B cell (primary cell): Measurements from ENCODE around the gene VWA7. TPM values are rescaled to one million over a fixed set of nuclear protein-coding genes. Genes with fewer than 3 reads are reported as not detected.

Source experiments
- ATAC-seq: fragments of 200-7000 bp; cut with Tn5 transposase; one replicate; pipeline ENCODE4 v1.10.0; 2021; ENCODE audit warnings: low read depth, mild to moderate bottlenecking, moderate number of reproducible peaks, moderate library complexity
- CTCF ChIA-PET: fragments of 350-600 bp; sonication (Branson Sonifier 250); formaldehyde crosslinking; loops from one replicate; lab custom pipeline; 2021; ENCODE audit warnings: antibody characterized with exemption, inconsistent platforms; lab: Charles Lee
- POLR2A ChIA-PET: fragments of 350-600 bp; sonication (Branson Sonifier 250); formaldehyde crosslinking; loops from one replicate; lab custom pipeline; 2021; ENCODE audit warnings: antibody characterized with exemption; lab: Charles Lee
- DNase-seq: peaks from one replicate; pipeline ENCODE4 v3.0.0; 2013
- H2AFZ ChIP-seq: 2 replicates; pipeline ENCODE4 v1.6.1; 2012; ENCODE audit warnings: mild to moderate bottlenecking, low read depth, low read length; ENCODE audit not compliant: insufficient read depth, poor library complexity, severe bottlenecking
- H3K27ac ChIP-seq, 2 donors: 1 replicate in 1 of 2; 2 replicates in 1 of 2; pipeline ENCODE4 v1.5.1; 2012 to 2013; ENCODE audit warnings: low read length in 2 of 2, mild to moderate bottlenecking in 2 of 2, moderate library complexity in 1 of 2
- H3K27me3 ChIP-seq, 4 experiments: fragments of 200-600 bp in 1 of 4; sonication (generic) in 1 of 4; replicated peaks in 1 of 4; 1 replicate in 2 of 4; 2 replicates in 2 of 4; pipeline versions ENCODE4 v1.6.1 to v1.7.0; 2013 to 2016; ENCODE audit warnings: low read length in 3 of 4, mild to moderate bottlenecking in 2 of 4, mixed read lengths in 1 of 4, moderate library complexity in 1 of 4; ENCODE audit not compliant: insufficient read depth in 4 of 4, control insufficient read depth in 3 of 4; ENCODE audit errors: control extremely low read depth in 1 of 4
- H3K36me3 ChIP-seq, 2 experiments: replicated peaks in 1 of 2; 1 replicate in 1 of 2; 2 replicates in 1 of 2; pipeline versions ENCODE4 v1.6.1 to v1.7.1; 2013; ENCODE audit warnings: low read length in 1 of 2; ENCODE audit not compliant: insufficient read depth in 2 of 2, control insufficient read depth in 1 of 2; ENCODE audit errors: control extremely low read depth in 1 of 2, extremely low read depth in 1 of 2
- H3K4me1 ChIP-seq, 2 donors: fragments of 200-600 bp in 1 of 2; sonication (generic) in 1 of 2; 1 replicate in 1 of 2; 2 replicates in 1 of 2; pipeline versions ENCODE4 v1.5.1 to v1.6.1; 2013 to 2017; ENCODE audit warnings: low read length in 2 of 2; ENCODE audit not compliant: control insufficient read depth in 2 of 2, insufficient read depth in 2 of 2
- H3K4me2 ChIP-seq: replicated peaks from 2 replicates; pipeline ENCODE3; 2012; ENCODE audit warnings: mild to moderate bottlenecking, low read depth, low read length; ENCODE audit not compliant: poor library complexity, severe bottlenecking
- H3K4me3 ChIP-seq, 5 experiments: fragments of 200-600 bp in 1 of 5; sonication (generic) in 1 of 5; 1 replicate in 3 of 5; 2 replicates in 2 of 5; pipeline versions ENCODE4 v1.5.1 to v1.7.0; 2011 to 2016; ENCODE audit warnings: low read length in 4 of 5, mild to moderate bottlenecking in 4 of 5, low read depth in 2 of 5, control low read depth in 1 of 5, moderate library complexity in 1 of 5; ENCODE audit not compliant: insufficient read depth in 1 of 5; ENCODE audit errors: control extremely low read depth in 1 of 5, extremely low read depth in 1 of 5
- H3K79me2 ChIP-seq: fragments of 200-600 bp; sonication (generic); one replicate; pipeline ENCODE4 v1.6.0; 2016; ENCODE audit warnings: low read length; ENCODE audit not compliant: control insufficient read depth, insufficient read depth
- H3K9ac ChIP-seq: fragments of 200-600 bp; sonication (generic); 2 replicates; pipeline ENCODE4 v1.6.1; 2017; ENCODE audit warnings: mild to moderate bottlenecking, low read length, moderate library complexity
- H3K9me3 ChIP-seq, 3 donors: one replicate each; pipeline versions ENCODE4 v1.6.1 to v1.7.1; 2013; ENCODE audit warnings: low read length in 2 of 3; ENCODE audit not compliant: control insufficient read depth in 2 of 3, insufficient read depth in 1 of 3; ENCODE audit errors: control extremely low read depth in 1 of 3
- H4K20me1 ChIP-seq: 2 replicates; pipeline ENCODE4 v1.6.0; 2012; ENCODE audit warnings: mild to moderate bottlenecking, low read length; ENCODE audit not compliant: insufficient read depth, control insufficient read depth, poor library complexity, severe bottlenecking
- H3K27ac Mint-ChIP-seq: one replicate; pipeline ENCODE4 v1.8.0; 2021; ENCODE audit warnings: mixed read lengths
- H3K27me3 Mint-ChIP-seq: one replicate; pipeline ENCODE4 v1.8.0; 2021; ENCODE audit warnings: mixed read lengths
- H3K4me1 Mint-ChIP-seq: one replicate; pipeline ENCODE4 v1.8.0; 2021; ENCODE audit warnings: mixed read lengths
- H3K4me3 Mint-ChIP-seq: one replicate; pipeline ENCODE4 v1.8.0; 2021; ENCODE audit warnings: mixed read lengths
- H3K9me3 Mint-ChIP-seq: one replicate; pipeline ENCODE4 v1.8.0; 2022; ENCODE audit warnings: mixed read lengths; ENCODE audit not compliant: insufficient read depth
- CTCF ChIP-seq: fragments of 200-600 bp; IDR thresholded peaks from one replicate; pipeline ENCODE4 v1.8.0; 2022; ENCODE audit warnings: antibody characterized with exemption, mild to moderate bottlenecking
- EZH2 ChIP-seq: IDR thresholded peaks from 2 replicates; pipeline ENCODE4 v1.6.1; 2012; ENCODE audit warnings: borderline replicate concordance, low read depth, mild to moderate bottlenecking, moderate library complexity, low read length; ENCODE audit not compliant: insufficient read depth, poor library complexity, severe bottlenecking
- WGBS: methylation state at CpG from one replicate; pipeline ENCODE4 v1.1.5; 2013; ENCODE audit warnings: missing lambda C conversion rate; ENCODE audit not compliant: insufficient coverage; 5-methylcytosine and 5-hydroxymethylcytosine counted together
- intact Hi-C: fragments of 100-400 bp; cut with micrococcal nuclease; formaldehyde crosslinking; loops from one replicate; pipeline ENCODE4 v1.10.0; 2022
- polyA plus RNA-seq: library from polyadenylated mRNA; depleted of rRNA; stranded (reverse); fragments of >200 nt; gene quantifications from 2 replicates; pipeline ENCODE4 v1.2.3, GENCODE V29; 2012
- total RNA-seq, 2 donors: library from RNA; stranded (reverse); fragments of 120-200 nt in 1 of 2; gene quantifications; 1 replicate in 1 of 2; 2 replicates in 1 of 2; pipeline versions ENCODE4 v1.2.3 to v1.2.4, GENCODE V29; 2013 to 2022

Gene VWA7
- total and polyA plus RNA-seq, 2 donors (not counting 1 experiment from before 2014, with no cell fraction given): 5.2 to 6.0 TPM

- intact Hi-C loops: loop anchor here (1.0 to 2.0 kb wide), 4 partner anchors 67 to 135 kb away; partner anchors contain the start of genes C6orf47 and NEU1
Measured at GRCh38 chr6:31727717-31728671, 49.1 kb downstream of the VWA7 start.

More at GRCh38 chr6:31727717-31728671, 49.1 kb downstream of the VWA7 start:
- TF ChIP-seq CTCF (no peak), EZH2 (no peak)
- peak overlapping the region; percentile 99 for H3K4me3 Mint-ChIP-seq
- Histone ChIP-seq H3K4me1 (peaks cover 42 to 56% of the 10 kb centered on the region in 2 donors), H3K79me2 (peaks cover 22% of the 10 kb centered on the region), H3K4me3 (peak overlapping the region in 4 of 5 experiments; percentile 27 to 94 (median 88)), H3K9me3 (no peaks in the 10 kb centered on the region), H3K27ac (peak overlapping the region; percentile 78 to 82), H3K4me2 (peak overlapping the region; percentile 88), H3K36me3 (peaks cover 1 to 42% of the 10 kb centered on the region in 2 experiments), H3K27me3 (no peaks in the 10 kb centered on the region), H2AFZ (peak overlapping the region; percentile 71), H3K9ac (peak overlapping the region; percentile 90), H4K20me1 (peaks cover 8% of the 10 kb centered on the region)
- no peaks in the 10 kb centered on the region for H3K9me3 Mint-ChIP-seq
- H3K27me3 Mint-ChIP-seq: no peaks in the 10 kb centered on the region
- ATAC-seq: peak; percentile 0
- POLR2A ChIA-PET: interaction anchor here (0.5 to 2.3 kb wide), 16 partner anchors 9 to 1556 kb away, joined by 3 to 36 read pairs (median 4); partner anchors contain the start of genes ABHD16A, BAG6, CLIC1 and HSPA1B
- CTCF ChIA-PET: interaction anchor here (0.5 to 6.3 kb wide), 30 partner anchors 11 to 224 kb away, joined by 3 to 90 read pairs (median 4); partner anchors contain the start of genes ABHD16A, APOM, CLIC1 and HSPA1B
- peaks cover 71% of the 10 kb centered on the region for H3K4me1 Mint-ChIP-seq
- WGBS: 79% methylated on average over 31 of the region's 41 CpGs
- peak overlapping the region; percentile 95 for H3K27ac Mint-ChIP-seq
- no peak for DNase-seq
